Measurements from ENCODE around the gene RXFP2.

DNA sequence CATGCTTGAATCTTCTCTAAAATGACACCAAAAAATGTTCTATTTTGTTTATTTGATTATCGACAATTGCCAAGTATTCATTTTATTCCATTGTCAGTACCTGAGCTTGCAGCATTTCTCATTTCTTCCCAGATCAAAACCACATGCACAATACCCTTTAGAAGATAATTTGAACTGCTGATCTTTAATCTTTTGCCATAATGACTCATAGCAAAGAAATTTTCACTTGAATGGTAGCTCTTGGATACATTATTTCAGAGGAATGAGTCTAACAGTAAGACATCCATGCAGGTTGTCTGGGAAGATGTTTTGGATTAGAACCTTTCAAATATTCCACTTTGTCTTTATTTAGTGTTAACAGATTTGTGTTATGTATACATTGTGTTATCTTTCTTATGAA, 42.0 kb upstream of the RXFP2 start:
- TF ChIP-seq, protein P1, sequence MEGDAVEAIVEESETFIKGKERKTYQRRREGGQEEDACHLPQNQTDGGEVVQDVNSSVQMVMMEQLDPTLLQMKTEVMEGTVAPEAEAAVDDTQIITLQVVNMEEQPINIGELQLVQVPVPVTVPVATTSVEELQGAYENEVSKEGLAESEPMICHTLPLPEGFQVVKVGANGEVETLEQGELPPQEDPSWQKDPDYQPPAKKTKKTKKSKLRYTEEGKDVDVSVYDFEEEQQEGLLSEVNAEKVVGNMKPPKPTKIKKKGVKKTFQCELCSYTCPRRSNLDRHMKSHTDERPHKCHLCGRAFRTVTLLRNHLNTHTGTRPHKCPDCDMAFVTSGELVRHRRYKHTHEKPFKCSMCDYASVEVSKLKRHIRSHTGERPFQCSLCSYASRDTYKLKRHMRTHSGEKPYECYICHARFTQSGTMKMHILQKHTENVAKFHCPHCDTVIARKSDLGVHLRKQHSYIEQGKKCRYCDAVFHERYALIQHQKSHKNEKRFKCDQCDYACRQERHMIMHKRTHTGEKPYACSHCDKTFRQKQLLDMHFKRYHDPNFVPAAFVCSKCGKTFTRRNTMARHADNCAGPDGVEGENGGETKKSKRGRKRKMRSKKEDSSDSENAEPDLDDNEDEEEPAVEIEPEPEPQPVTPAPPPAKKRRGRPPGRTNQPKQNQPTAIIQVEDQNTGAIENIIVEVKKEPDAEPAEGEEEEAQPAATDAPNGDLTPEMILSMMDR (IDR thresholded peaks at IDR 0.05; ENCODE audit: low read depth, low read length), result no peak
- TF ChIP-seq, protein P2, sequence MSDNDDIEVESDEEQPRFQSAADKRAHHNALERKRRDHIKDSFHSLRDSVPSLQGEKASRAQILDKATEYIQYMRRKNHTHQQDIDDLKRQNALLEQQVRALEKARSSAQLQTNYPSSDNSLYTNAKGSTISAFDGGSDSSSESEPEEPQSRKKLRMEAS (IDR thresholded peaks at IDR 0.05; ENCODE audit: low read depth, low read length), result no peak
- TF ChIP-seq POLR2A (IDR thresholded peaks at IDR 0.05; ENCODE audit: extremely low read depth, insufficient read length), result no peak
